Memory B cell (primary cell): ENCODE results near the gene KCNQ4.

Experiments
- ATAC-seq: fragments of 150-1000 bp; cut with Tn5 transposase; 2 replicates; pipeline ENCODE4 v1.10.0; 2021; ENCODE audit warnings: low read depth, mild to moderate bottlenecking, moderate library complexity
- DNase-seq, 2 donors: peaks; one replicate each; pipeline ENCODE4 v3.0.0; 2022; ENCODE audit warnings: low spot score in 2 of 2
- H3K27ac Mint-ChIP-seq: one replicate; pipeline ENCODE4 v1.8.0; 2022; ENCODE audit warnings: mild to moderate bottlenecking, moderate library complexity, mixed read lengths
- H3K27me3 Mint-ChIP-seq: one replicate; pipeline ENCODE4 v1.8.0; 2022; ENCODE audit warnings: mixed read lengths
- H3K36me3 Mint-ChIP-seq: one replicate; pipeline ENCODE4 v1.8.0; 2022; ENCODE audit warnings: mild to moderate bottlenecking, mixed read lengths
- H3K4me1 Mint-ChIP-seq: one replicate; pipeline ENCODE4 v1.8.0; 2022; ENCODE audit warnings: mixed read lengths
- H3K4me3 Mint-ChIP-seq: one replicate; pipeline ENCODE4 v1.8.0; 2022; ENCODE audit warnings: mild to moderate bottlenecking, moderate library complexity, mixed read lengths
- H3K9me3 Mint-ChIP-seq: one replicate; pipeline ENCODE4 v1.8.0; 2022; ENCODE audit warnings: mixed read lengths

KCNQ4 gene

DNA sequence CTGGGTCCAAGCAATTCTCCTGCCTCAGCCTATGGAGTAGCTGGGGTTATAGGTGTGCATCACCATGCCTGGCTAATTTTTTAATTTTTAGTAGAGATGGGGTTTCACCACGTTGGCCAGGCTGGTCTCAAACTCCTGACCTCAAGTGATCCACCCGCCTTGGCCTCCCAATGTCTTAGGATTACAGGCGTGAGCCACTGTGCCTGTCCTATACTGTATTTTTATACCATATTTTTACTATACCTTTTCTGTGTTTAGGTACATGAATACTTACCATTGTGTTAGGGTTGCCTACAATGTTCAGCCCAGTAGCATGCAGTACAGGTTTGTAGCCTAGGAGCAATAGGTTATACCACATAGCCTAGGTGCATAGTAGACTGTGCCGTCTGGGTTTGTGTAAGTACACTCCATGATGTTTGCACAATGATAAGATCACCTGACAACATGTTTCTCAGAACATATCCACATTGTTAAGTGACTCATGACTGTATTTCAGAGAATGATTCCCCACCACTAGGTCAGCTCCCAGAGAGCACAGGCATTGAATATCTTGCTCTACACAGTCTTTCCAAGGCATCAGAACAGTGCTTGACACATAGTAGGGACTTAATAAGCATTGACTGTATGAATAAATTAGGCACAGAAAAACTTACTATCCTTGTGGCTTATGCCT lies 84.6 kb downstream of the KCNQ4 start:
- Mint-ChIP-seq H3K9me3 (peaks cover 5% of the 10 kb centered on the region), H3K27ac (no peak overlapping the region), H3K4me3 (no peak overlapping the region), H3K36me3 (no peaks in the 10 kb centered on the region), H3K4me1 (no peaks in the 10 kb centered on the region), H3K27me3 (peaks cover 3% of the 10 kb centered on the region)
- ATAC-seq: no peak
- no peak for DNase-seq

DNA sequence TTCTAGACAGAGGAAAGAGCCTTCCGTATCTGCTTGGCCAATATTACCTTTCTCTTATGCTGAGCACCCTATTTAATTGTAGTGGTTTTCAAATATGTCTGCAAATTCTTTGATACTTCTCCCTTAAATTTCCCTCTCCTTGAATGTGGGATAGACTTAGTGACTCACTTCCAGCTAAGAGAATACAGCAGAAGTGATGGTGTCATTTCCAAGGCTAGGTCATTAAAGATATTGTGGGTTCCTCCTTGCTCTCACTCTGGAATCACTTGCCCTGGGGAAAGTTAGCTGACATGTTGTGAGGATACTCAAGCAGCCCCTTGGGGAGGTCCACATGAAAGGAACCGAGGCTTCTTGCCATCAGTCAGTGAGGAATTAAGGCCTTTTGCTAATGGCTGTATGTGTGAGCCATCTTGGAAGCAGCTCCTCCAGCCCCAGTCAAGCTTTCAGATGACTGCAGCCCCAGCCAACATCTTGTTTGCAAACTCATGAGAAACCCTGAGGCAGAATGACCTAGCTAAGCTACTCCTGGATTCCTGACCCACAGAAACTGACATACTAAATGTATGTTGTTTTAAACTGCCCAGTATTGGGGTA lies 86.6 kb downstream of the KCNQ4 start:
- Mint-ChIP-seq H3K27ac (no peak overlapping the region), H3K4me1 (no peaks in the 10 kb centered on the region), H3K36me3 (no peaks in the 10 kb centered on the region), H3K4me3 (no peak overlapping the region), H3K9me3 (peaks cover 5% of the 10 kb centered on the region), H3K27me3 (peaks cover 6% of the 10 kb centered on the region)
- ATAC-seq: no peak
- no peak for DNase-seq

DNA sequence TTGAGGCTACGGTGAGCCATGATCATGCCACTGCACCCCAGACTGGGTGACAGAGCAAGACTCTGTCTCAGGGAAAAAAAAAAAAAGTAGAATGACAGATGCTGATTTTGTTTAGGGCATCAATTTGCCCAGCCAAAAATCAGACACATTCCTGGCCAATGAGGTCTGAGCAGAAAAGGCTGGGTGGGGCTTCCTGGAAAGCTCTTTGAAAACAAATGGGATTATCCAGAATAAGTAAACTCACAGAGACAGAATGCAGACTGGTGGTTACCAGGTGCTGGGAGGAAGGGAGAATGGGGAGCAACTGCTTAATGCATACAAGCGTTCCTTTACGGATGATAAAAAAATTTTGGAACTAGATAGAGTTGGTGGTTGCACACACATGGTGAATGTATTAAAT lies 88.7 kb downstream of the KCNQ4 start:
- Mint-ChIP-seq H3K27ac (no peak overlapping the region), H3K27me3 (peaks cover 6% of the 10 kb centered on the region), H3K4me3 (no peak overlapping the region), H3K4me1 (peaks cover 4% of the 10 kb centered on the region), H3K36me3 (no peaks in the 10 kb centered on the region), H3K9me3 (peaks cover 5% of the 10 kb centered on the region)
- DNase-seq (no peak), ATAC-seq (no peak)

DNA sequence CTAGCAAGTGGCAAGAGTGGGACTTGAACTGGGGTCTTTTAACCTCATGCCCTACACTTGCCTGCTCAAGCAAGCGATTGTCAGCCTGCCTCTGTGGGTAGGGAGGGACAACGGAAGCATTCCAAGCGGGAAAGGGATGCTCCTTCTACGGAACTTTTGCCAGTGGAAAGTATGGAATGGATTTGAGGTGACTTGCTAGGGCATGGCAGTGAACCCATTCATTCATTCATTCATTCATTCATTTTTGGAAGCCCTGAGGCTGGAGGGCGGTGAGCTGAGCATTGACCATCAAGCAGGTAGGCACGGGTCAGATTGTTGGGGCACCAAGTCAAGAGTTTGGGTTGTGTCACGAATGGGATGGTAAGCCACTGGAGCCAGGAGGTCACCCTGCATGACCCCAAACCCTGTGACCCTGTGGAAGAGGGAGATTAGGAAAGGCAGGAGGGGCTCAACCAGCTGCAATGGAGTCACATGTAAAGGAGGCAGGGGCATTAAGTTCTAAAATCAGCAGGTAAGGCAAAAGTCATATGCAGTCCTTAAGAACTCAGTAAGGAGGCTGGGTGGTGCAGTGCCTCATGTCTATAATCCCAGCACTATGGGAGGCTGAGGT lies 90.4 kb downstream of the KCNQ4 start:
- H3K27me3 Mint-ChIP-seq: peaks cover 9% of the 10 kb centered on the region
- DNase-seq (no peak), ATAC-seq (no peak)
- peaks cover 5% of the 10 kb centered on the region for H3K9me3 Mint-ChIP-seq
- H3K4me1 Mint-ChIP-seq: peaks cover 4% of the 10 kb centered on the region
- no peaks in the 10 kb centered on the region for H3K36me3 Mint-ChIP-seq
- no peak overlapping the region for H3K27ac Mint-ChIP-seq
- no peak overlapping the region for H3K4me3 Mint-ChIP-seq

GRCh38 chr1:40876436-40876761 lies 92.8 kb downstream of the KCNQ4 start:
- ATAC-seq: no peak
- H3K4me3 Mint-ChIP-seq: no peak overlapping the region
- H3K27me3 Mint-ChIP-seq: peaks cover 10% of the 10 kb centered on the region
- H3K9me3 Mint-ChIP-seq: no peaks in the 10 kb centered on the region
- no peak for DNase-seq
- H3K36me3 Mint-ChIP-seq: no peaks in the 10 kb centered on the region
- H3K4me1 Mint-ChIP-seq: peaks cover 4% of the 10 kb centered on the region
- no peak overlapping the region for H3K27ac Mint-ChIP-seq

DNA sequence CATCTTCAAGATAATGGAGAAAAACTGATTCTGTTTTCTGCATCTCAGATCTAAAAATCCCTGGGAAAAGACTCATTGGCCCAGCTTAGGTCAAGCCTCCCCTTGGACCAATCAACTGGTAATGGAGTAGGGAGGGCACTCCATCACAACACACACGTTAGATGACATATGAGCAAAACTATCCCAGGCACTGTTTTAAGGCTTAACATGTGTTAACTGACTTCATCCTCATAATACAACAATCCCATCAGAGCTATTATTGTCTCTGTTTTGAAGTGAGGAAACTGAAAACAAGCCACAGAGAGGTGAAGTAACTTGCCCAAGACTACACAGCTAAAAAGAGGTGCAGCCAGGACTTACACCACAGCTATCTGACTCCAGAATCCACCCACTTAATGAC lies 93.3 kb downstream of the KCNQ4 start:
- peaks cover 4% of the 10 kb centered on the region for H3K4me1 Mint-ChIP-seq
- ATAC-seq (no peak), DNase-seq (no peak)
- H3K27ac Mint-ChIP-seq: no peak overlapping the region
- H3K27me3 Mint-ChIP-seq: peaks cover 10% of the 10 kb centered on the region
- no peaks in the 10 kb centered on the region for H3K36me3 Mint-ChIP-seq
- H3K4me3 Mint-ChIP-seq: no peak overlapping the region
- H3K9me3 Mint-ChIP-seq: no peaks in the 10 kb centered on the region

DNA sequence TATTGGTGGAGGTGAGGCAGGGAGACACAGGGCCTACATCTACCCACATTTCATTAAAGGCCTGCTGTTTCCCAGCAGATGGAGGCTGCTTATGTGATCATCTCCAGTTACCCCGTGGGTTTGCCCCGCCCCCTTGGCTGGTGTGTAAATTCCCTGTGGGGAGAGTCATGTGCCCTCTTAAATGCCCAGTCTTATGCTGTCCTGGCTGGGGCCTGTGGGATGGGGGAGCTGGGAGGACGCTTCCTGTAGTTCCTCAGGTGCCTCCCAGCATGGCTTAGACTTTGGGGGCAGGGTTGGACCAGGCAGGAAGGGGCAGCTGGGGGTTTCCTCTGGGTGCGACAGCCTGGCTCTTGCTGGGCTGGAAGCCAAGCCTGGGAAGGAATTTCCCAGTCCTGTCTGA lies 94.1 kb downstream of the KCNQ4 start:
- Mint-ChIP-seq H3K36me3 (peaks cover 2% of the 10 kb centered on the region), H3K4me1 (peaks cover 4% of the 10 kb centered on the region), H3K27me3 (peaks cover 12% of the 10 kb centered on the region), H3K27ac (no peak overlapping the region), H3K4me3 (no peak overlapping the region), H3K9me3 (no peaks in the 10 kb centered on the region)
- no peak for DNase-seq
- ATAC-seq: no peak

GRCh38 chr1:40878906-40879305 lies 95.3 kb downstream of the KCNQ4 start:
- H3K36me3 Mint-ChIP-seq: peaks cover 5% of the 10 kb centered on the region
- ATAC-seq (no peak), DNase-seq (no peak)
- H3K4me3 Mint-ChIP-seq: no peak overlapping the region
- H3K9me3 Mint-ChIP-seq: no peaks in the 10 kb centered on the region
- H3K27ac Mint-ChIP-seq: no peak overlapping the region
- peaks cover 17% of the 10 kb centered on the region for H3K27me3 Mint-ChIP-seq
- peaks cover 7% of the 10 kb centered on the region for H3K4me1 Mint-ChIP-seq

DNA sequence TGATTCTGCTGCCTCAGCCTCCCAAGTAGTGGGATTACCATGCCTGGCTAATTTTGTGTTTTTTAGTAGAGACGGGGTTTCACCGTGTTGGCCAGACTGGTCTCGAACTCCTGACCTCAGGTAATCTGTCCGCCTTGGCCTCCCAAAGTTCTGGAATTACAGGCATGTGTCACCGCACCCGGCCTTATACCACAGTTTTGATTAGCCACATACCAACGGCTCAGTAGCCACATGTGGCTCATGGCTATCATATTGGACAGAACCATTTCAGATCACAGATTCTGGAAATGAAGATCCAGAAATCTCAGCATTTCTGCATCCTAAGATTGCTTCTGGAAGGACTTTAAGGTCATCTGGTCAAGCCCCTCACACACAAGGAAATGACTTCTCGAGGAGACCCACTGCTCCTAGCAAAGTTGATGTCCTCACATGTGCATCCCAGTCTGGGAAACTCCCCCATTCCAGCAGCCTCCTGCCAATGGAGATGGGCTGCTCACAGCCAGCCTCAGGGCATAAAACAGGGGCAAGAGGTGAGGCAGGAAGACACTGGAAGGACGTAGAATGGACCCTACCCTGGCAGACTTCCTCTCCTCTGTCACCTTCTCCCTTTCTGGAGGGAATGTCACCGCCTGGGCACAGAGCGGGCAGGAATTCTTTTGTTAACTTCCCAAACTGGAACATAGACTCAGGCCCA lies 96.0 kb downstream of the KCNQ4 start:
- Mint-ChIP-seq H3K4me3 (no peak overlapping the region), H3K36me3 (peaks cover 6% of the 10 kb centered on the region), H3K4me1 (peaks cover 8% of the 10 kb centered on the region), H3K27ac (no peak overlapping the region), H3K27me3 (peaks cover 17% of the 10 kb centered on the region), H3K9me3 (no peaks in the 10 kb centered on the region)
- ATAC-seq (no peak), DNase-seq (no peak)

- Mint-ChIP-seq H3K27me3 (peaks cover 23% of the 10 kb centered on the region), H3K36me3 (peaks cover 6% of the 10 kb centered on the region), H3K4me3 (no peak overlapping the region), H3K9me3 (no peaks in the 10 kb centered on the region), H3K4me1 (peaks cover 3% of the 10 kb centered on the region), H3K27ac (no peak overlapping the region)
- no peak for ATAC-seq
- DNase-seq: no peak
Measured at GRCh38 chr1:40880813-40881549, 97.4 kb downstream of the KCNQ4 start.

DNA sequence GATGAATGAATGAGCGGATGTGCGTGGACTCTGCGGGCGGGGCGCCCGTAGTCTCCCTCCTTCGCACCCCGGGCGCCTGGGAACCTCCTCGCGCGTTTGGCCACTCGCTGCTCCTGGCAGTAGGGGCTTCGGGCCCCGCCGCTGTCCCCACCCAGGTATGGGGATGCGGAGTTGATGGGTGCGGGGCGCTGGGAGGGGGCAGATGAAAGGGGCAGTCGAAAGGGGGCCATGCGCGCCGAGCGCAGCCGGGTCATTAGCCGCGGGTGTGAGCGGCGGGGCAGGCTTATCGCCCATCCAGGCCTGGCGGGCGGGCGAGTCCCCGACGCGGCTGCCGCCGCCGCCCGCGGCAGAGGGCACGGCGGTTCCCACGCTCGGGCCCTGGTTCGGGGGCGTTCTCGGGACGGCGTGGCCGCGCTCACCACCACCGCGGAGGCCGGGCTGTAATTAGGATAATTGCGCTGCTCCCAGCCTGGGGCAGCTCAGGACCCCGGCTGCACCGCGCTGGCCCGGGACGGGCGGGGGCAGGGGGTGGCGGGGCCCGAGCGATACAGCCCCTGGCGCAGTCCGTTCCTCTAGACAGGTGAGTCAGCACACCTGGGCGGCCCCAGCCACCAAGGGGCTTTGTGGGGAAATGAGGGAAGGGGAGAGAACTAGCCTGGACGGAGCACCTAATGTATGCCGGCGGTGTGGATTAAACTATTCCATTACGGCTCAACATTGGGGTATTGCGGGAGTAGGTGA lies 100.6 kb downstream of the KCNQ4 start:
- H3K36me3 Mint-ChIP-seq: peaks cover 6% of the 10 kb centered on the region
- H3K4me3 Mint-ChIP-seq: no peak overlapping the region
- ATAC-seq: no peak

DNA sequence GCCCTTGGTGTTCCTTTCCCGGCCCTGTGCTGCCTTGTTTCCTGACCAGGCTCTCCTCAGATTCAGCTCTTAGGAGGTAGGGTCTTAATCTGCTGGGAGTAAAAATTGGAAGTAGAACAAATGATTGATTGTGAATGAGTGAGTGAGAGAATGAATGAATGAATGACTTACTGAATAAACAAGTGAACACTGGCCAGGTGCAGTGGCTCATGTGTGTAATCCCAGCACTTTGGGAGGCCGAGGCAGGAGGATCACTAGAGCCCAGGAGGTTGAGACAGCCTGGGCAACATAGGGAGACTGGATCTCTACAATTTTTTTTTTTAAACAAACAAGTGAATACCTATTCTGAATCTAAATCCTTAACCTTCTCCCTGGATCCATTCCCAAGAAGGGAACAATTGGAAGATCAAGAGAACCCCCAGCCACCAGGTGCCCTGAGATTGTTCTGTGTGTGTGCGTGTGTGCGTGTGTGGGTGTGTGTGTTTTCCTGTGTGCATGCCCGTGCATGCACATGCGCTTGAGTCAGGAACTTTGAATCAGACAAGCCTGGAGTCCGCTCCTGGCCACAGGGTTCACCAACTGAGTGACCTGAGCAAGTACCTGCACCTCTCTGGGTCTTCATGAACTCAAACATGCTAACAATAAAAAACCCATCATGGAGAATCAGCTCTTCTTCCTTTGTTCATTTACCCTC lies 102.9 kb downstream of the KCNQ4 start:
- DNase-seq (no peak), ATAC-seq (no peak)
- Mint-ChIP-seq H3K27ac (no peak overlapping the region), H3K4me3 (no peak overlapping the region), H3K4me1 (peaks cover 3% of the 10 kb centered on the region), H3K27me3 (peaks cover 41% of the 10 kb centered on the region), H3K9me3 (no peaks in the 10 kb centered on the region), H3K36me3 (peaks cover 6% of the 10 kb centered on the region)

More for the DNA sequence above, 100.6 kb downstream of the KCNQ4 start:
- Mint-ChIP-seq H3K9me3 (no peaks in the 10 kb centered on the region), H3K27me3 (peaks cover 38% of the 10 kb centered on the region), H3K4me1 (peaks cover 3% of the 10 kb centered on the region), H3K27ac (no peak overlapping the region)
- no peak for DNase-seq

DNA sequence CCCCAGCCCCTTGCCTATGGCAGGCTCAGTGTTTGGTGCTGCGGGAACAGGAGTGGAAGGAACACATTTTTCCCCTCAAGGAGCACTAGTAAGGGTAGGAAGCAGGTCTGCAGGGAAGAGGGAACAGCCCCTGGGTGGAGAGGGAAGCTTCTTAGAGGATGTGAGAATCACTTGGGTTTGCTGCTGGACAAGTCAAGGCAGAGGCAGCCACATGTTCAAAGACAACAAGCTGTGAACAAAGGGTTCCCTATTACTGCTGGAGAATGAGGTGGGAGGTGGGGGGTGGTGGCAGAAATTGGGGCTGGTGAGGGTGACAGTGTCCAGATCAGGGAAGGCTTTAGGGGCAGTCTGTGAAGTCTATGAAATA lies 103.4 kb downstream of the KCNQ4 start:
- Mint-ChIP-seq H3K4me3 (no peak overlapping the region), H3K27ac (no peak overlapping the region), H3K4me1 (peaks cover 3% of the 10 kb centered on the region), H3K36me3 (peaks cover 6% of the 10 kb centered on the region), H3K27me3 (peaks cover 42% of the 10 kb centered on the region), H3K9me3 (no peaks in the 10 kb centered on the region)
- no peak for ATAC-seq
- DNase-seq: no peak
